Keratinocyte (primary cell): ENCODE data around the gene OR10A4. TPM values are rescaled to one million over a fixed set of nuclear protein-coding genes. Genes with fewer than 3 reads are reported as not detected.

Source experiments
- DNase-seq: peaks from one replicate; pipeline ENCODE4 v3.0.0-alpha.2; 2011; ENCODE audit warnings: low read depth, missing footprints, low spot score
- FAIRE-seq: peaks from 2 replicates; lab custom pipeline; 2011; peaks lifted over from hg19 to GRCh38; lab: Jason Lieb, UNC
- H2AFZ ChIP-seq: 2 replicates; pipeline ENCODE4 v1.6.0; 2012; ENCODE audit warnings: low read length, control low read depth, inconsistent platforms; ENCODE audit not compliant: control insufficient read depth
- H3K27ac ChIP-seq: 2 replicates; pipeline ENCODE4 v1.5.1; 2011; ENCODE audit warnings: low read length; ENCODE audit not compliant: control insufficient read depth, insufficient read depth
- H3K27me3 ChIP-seq: 3 replicates; pipeline ENCODE4 v1.6.0; 2011; ENCODE audit warnings: low read length; ENCODE audit not compliant: control insufficient read depth, insufficient read depth; ENCODE audit errors: extremely low read depth
- H3K36me3 ChIP-seq, 2 experiments: 2 replicates in 1 of 2; 3 replicates in 1 of 2; pipeline ENCODE4 v1.5.1; 2011; ENCODE audit warnings: low read length in 2 of 2, mild to moderate bottlenecking in 1 of 2; ENCODE audit not compliant: control insufficient read depth in 2 of 2, insufficient read depth in 2 of 2; ENCODE audit errors: extremely low read depth in 1 of 2
- H3K4me1 ChIP-seq: 3 replicates; pipeline ENCODE4 v1.5.1; 2011; ENCODE audit warnings: low read length; ENCODE audit not compliant: control insufficient read depth, insufficient read depth; ENCODE audit errors: extremely low read depth
- H3K4me2 ChIP-seq: 3 replicates; pipeline ENCODE4 v1.6.0; 2011; ENCODE audit warnings: low read depth, low read length; ENCODE audit not compliant: control insufficient read depth, insufficient read depth; ENCODE audit errors: extremely low read depth
- H3K4me3 ChIP-seq, 3 experiments: fragments of 200-600 bp in 1 of 3; sonication (generic) in 1 of 3; 2 replicates in 2 of 3; 3 replicates in 1 of 3; pipeline ENCODE4 v1.5.1; 2011 to 2016; ENCODE audit warnings: low read length in 3 of 3, mild to moderate bottlenecking in 3 of 3, control low read depth in 2 of 3, inconsistent platforms in 1 of 3, low read depth in 1 of 3, mixed read lengths in 1 of 3, mixed run types in 1 of 3, moderate library complexity in 1 of 3; ENCODE audit not compliant: control insufficient read depth in 2 of 3, insufficient read depth in 2 of 3; ENCODE audit errors: extremely low read depth in 1 of 3
- H3K79me2 ChIP-seq: 2 replicates; pipeline ENCODE4 v1.6.0; 2012; ENCODE audit warnings: low read length; ENCODE audit not compliant: control insufficient read depth, insufficient read depth
- H3K9ac ChIP-seq: 3 replicates; pipeline ENCODE4 v1.6.0; 2011; ENCODE audit warnings: low read length; ENCODE audit not compliant: control insufficient read depth, insufficient read depth; ENCODE audit errors: extremely low read depth
- H3K9me1 ChIP-seq: 3 replicates; pipeline ENCODE4 v1.6.0; 2011; ENCODE audit warnings: low read length; ENCODE audit not compliant: control insufficient read depth, insufficient read depth; ENCODE audit errors: extremely low read depth
- H3K9me3 ChIP-seq: 2 replicates; pipeline ENCODE4 v1.5.1; 2012; ENCODE audit warnings: low read depth, low read length; ENCODE audit not compliant: control insufficient read depth
- H4K20me1 ChIP-seq: 3 replicates; pipeline ENCODE4 v1.6.0; 2011; ENCODE audit warnings: low read length; ENCODE audit not compliant: control insufficient read depth, insufficient read depth; ENCODE audit errors: extremely low read depth
- CTCF ChIP-seq, 3 experiments: IDR thresholded peaks in 1 of 3; conservative IDR thresholded peaks in 1 of 3; optimal IDR thresholded peaks in 1 of 3; 2 replicates in 2 of 3; 3 replicates in 1 of 3; pipeline versions ENCODE3 to v1.5.1; 2011; ENCODE audit warnings: low read length in 3 of 3, mild to moderate bottlenecking in 3 of 3, moderate library complexity in 2 of 3, control low read depth in 1 of 3, inconsistent platforms in 1 of 3; ENCODE audit not compliant: insufficient read depth in 2 of 3; ENCODE audit errors: extremely low read depth in 1 of 3
- EZH2 ChIP-seq: IDR thresholded peaks from one replicate; pipeline ENCODE4 v1.6.1; 2012; ENCODE audit warnings: inconsistent platforms, mild to moderate bottlenecking, low read length, moderate library complexity
- dilution Hi-C: fragments of 300-500 bp; cut with MboI; formaldehyde crosslinking; loops from one replicate; pipeline ENCODE4 v1.7.0; 2020; ENCODE audit warnings: low sequenced_read_pairs; ENCODE audit not compliant: extremely low pct_ligation_motif_present
- polyA minus RNA-seq, 3 experiments: library from RNA; depleted of rRNA, polyadenylated mRNA; stranded (reverse); fragments of >200 nt; gene quantifications; 1 replicate in 1 of 3; 2 replicates in 1 of 3; 3 replicates in 1 of 3; pipeline ENCODE4 v1.2.3, GENCODE V29; 2011
- polyA plus RNA-seq, 5 experiments: library from polyadenylated mRNA; depleted of rRNA in 3 of 5; stranded (reverse) in 3 of 5; stranded (forward) in 1 of 5; unstranded in 1 of 5; fragments of >200 nt; gene quantifications; 1 replicate in 1 of 5; 2 replicates in 3 of 5; 3 replicates in 1 of 5; pipeline versions ENCODE4 v1.2.1 to v1.2.3, GENCODE V29; 2011 to 2012; ENCODE audit warnings: missing spikeins in 2 of 5, low read depth in 1 of 5, low replicate concordance in 1 of 5

OR10A4 gene
- polyA plus RNA-seq (not detected in 3 replicates), polyA minus RNA-seq (not detected in 3 replicates)
- not detected for polyA plus RNA-seq (2011; ENCODE audit: low read depth)
- not detected in 2 replicates for polyA plus RNA-seq (2011; cell fraction: cytosol; rRNA removed)
- not detected in 2 replicates for polyA plus RNA-seq (2011; cell fraction: nucleus; rRNA removed)
- not detected in 2 replicates for polyA plus RNA-seq (2012; ENCODE audit: low replicate concordance)
- polyA minus RNA-seq (2011; cell fraction: cytosol; rRNA and poly(A)+ RNA removed): not detected
- polyA minus RNA-seq (2011; cell fraction: nucleus; rRNA and poly(A)+ RNA removed): not detected in 2 replicates

- FAIRE-seq: no peak
- Histone ChIP-seq H3K79me2 (no peaks in the 10 kb centered on the region), H2AFZ (no peak within 1 kb of the TSS), H3K4me1 (no peaks in the 10 kb centered on the region), H3K27ac (no peak within 1 kb of the TSS), H4K20me1 (no peaks in the 10 kb centered on the region), H3K9ac (no peak within 1 kb of the TSS), H3K27me3 (no peaks in the 10 kb centered on the region), H3K9me3 (no peaks in the 10 kb centered on the region), H3K4me3 (no peak within 1 kb of the TSS), H3K36me3 (no peaks in the 10 kb centered on the region), H3K9me1 (no peaks in the 10 kb centered on the region), H3K4me2 (no peak within 1 kb of the TSS)
- dilution Hi-C loops: no loop called here
- TF ChIP-seq EZH2 (no peak), CTCF (optimal IDR thresholded peaks at IDR 0.05 in 1 of 3, IDR thresholded peaks at IDR 0.05 in 1 of 3, conservative IDR thresholded peaks at IDR 0.05 in 1 of 3; ENCODE audit: extremely low read depth in 1 of 3, insufficient read depth in 2 of 3, low read length in 3 of 3) (no peak)
- DNase-seq: no peak
Measured at GRCh38 chr11:6876325-6876724, at the start of gene OR10A4. Gene OR10A4, plus strand, starts transcription at chr11:6876625. Its CDS starts 23 bp downstream, at chr11:6876648.

GRCh38 chr11:6828103-6828502 is 48.3 kb upstream of the OR10A4 start:
- TF ChIP-seq CTCF (optimal IDR thresholded peaks at IDR 0.05 in 1 of 3, IDR thresholded peaks at IDR 0.05 in 1 of 3, conservative IDR thresholded peaks at IDR 0.05 in 1 of 3; ENCODE audit: extremely low read depth in 1 of 3, insufficient read depth in 2 of 3, low read length in 3 of 3) (no peak), EZH2 (no peak)
- FAIRE-seq: no peak
- no peaks in the 10 kb centered on the region for H4K20me1 ChIP-seq
- H3K4me2 ChIP-seq: no peak overlapping the region
- no peak overlapping the region for H2AFZ ChIP-seq
- H3K4me3 ChIP-seq: no peak overlapping the region
- dilution Hi-C loops: no loop called here
- no peaks in the 10 kb centered on the region for H3K79me2 ChIP-seq
- H3K27ac ChIP-seq: no peak overlapping the region
- no peaks in the 10 kb centered on the region for H3K9me3 ChIP-seq
- H3K9me1 ChIP-seq: no peaks in the 10 kb centered on the region
- H3K9ac ChIP-seq: no peak overlapping the region
- no peaks in the 10 kb centered on the region for H3K27me3 ChIP-seq
- H3K36me3 ChIP-seq: no peaks in the 10 kb centered on the region
- DNase-seq: no peak
- H3K4me1 ChIP-seq: no peaks in the 10 kb centered on the region
